GM18861 (cell line): ENCODE measurements around the gene LYST.
"Not testable (repeated sequence)": the region's sequence is repeated elsewhere in the genome, so short reads cannot be mapped to it uniquely, and the experiment has no call there.

ENCODE experiments used
- ATAC-seq: cut with Tn5 transposase; IDR thresholded peaks from one replicate; pipeline ENCODE4 v1.9.1; 2021; ENCODE audit not compliant: unreplicated experiment

Gene LYST, protein sequence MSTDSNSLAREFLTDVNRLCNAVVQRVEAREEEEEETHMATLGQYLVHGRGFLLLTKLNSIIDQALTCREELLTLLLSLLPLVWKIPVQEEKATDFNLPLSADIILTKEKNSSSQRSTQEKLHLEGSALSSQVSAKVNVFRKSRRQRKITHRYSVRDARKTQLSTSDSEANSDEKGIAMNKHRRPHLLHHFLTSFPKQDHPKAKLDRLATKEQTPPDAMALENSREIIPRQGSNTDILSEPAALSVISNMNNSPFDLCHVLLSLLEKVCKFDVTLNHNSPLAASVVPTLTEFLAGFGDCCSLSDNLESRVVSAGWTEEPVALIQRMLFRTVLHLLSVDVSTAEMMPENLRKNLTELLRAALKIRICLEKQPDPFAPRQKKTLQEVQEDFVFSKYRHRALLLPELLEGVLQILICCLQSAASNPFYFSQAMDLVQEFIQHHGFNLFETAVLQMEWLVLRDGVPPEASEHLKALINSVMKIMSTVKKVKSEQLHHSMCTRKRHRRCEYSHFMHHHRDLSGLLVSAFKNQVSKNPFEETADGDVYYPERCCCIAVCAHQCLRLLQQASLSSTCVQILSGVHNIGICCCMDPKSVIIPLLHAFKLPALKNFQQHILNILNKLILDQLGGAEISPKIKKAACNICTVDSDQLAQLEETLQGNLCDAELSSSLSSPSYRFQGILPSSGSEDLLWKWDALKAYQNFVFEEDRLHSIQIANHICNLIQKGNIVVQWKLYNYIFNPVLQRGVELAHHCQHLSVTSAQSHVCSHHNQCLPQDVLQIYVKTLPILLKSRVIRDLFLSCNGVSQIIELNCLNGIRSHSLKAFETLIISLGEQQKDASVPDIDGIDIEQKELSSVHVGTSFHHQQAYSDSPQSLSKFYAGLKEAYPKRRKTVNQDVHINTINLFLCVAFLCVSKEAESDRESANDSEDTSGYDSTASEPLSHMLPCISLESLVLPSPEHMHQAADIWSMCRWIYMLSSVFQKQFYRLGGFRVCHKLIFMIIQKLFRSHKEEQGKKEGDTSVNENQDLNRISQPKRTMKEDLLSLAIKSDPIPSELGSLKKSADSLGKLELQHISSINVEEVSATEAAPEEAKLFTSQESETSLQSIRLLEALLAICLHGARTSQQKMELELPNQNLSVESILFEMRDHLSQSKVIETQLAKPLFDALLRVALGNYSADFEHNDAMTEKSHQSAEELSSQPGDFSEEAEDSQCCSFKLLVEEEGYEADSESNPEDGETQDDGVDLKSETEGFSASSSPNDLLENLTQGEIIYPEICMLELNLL (N-terminal part only)

DNA sequence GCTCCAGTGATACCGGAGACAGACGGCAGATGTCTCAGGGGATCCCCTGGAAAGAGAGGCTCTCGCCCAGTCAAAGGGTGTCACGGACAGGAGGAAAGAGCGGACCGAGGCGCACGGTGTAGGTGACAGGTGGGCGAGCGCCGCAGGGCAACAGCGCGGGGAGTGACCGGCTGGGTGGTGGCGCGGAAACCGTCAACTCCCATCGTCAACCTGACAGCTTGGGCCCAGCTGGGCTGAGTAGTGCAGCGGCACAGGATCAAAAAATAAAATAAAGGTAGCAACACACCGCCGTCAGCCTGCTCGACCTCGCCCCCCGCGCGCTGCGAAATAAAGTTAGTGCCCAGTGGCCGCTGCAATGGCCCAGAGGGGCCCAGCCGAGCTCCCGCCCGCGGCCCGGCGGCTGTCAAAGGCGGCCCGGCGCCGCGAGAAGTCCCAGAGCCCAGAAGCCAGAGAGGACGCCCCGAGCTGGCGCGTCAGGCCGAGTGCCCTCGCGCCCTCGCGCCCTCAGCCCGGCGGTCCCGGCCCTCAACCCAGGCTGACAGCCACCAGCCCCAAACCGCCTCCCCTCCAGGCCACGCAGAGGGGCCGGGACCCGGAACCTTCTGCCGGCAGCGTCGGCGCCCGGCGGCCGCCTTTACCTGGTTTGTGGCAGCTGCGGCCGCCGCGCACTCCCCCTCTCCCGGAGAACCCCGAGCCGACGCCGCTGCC is at the start of gene LYST:
Gene LYST, minus strand, starts transcription at position 702 of the 708 bp plus-strand sequence. CDS start 36,489 bp downstream, outside the sequence.
- ATAC-seq = peak; percentile 42

DNA sequence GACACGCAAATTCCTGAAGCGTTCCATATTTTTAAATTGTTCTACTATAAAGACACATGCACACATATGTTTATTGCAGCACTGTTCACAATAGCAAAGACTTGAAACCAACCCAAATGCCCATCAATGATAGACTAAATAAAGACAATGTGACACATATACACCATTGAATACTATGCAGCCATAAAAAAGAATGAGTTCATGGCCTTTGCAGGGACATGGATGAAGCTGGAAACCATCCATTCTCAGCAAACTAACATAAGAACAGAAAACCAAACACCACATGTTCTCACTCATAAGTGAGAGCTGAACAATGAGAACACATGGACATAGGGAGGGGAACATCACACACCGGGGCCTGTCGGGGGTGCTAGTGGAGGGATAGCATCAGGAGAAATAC is 48.8 kb upstream of the LYST start:
- not testable (repeated sequence) for ATAC-seq

DNA sequence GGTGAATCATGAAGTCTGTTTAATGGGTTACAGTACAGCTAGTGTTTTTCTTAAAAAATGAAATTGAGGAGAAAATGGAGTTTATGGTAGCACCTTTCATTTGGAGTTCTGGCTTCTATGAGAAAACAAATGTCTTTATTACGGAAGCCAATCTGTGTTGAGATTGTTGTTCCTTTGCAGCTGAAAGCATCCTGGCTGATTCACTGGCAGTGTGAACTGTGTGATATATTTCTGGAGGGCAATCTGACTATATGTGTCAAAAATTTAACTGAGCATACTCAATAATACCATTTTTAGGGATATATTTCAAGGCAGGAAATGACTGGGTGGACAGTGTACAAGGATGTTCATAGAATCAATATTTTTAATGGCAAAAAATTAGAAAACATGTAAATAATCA is 46.6 kb upstream of the LYST start:
- ATAC-seq = no peak

DNA sequence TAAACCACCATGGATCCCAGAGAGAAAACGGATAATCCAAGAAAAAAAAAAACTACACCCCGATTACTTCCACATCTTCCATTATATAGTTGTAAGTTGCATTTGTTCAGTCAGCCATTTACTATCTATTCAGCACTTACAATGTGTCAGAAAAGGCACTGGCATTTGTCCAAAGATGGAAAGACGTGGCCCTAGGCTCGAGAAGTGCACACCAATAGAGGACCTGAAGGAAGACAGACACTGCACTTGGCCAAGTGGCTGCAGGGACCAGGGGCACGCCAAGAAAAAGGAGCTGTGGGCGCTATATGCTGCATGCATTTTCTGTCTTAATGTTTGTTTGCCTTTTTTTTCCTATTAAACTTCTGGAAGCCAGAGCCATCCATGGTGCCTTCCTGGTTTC is 45.2 kb upstream of the LYST start:
- no peak for ATAC-seq

DNA sequence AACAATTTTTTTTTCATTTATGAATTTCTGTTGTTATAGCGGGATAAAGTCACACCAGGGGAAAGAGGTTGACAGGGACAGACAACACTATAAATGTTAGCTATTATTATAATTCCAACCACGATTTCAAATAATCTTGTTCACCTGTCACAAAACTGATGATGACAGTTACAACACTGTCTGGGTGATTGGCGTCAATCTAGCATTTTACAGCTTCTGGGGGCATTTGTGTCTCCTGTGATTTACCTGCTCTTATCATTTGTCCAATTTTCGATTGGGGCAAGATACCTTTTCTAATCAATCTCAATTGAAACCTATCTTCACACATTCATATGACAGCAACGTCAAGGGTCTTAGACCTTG is 44.6 kb upstream of the LYST start:
- ATAC-seq = no peak

DNA sequence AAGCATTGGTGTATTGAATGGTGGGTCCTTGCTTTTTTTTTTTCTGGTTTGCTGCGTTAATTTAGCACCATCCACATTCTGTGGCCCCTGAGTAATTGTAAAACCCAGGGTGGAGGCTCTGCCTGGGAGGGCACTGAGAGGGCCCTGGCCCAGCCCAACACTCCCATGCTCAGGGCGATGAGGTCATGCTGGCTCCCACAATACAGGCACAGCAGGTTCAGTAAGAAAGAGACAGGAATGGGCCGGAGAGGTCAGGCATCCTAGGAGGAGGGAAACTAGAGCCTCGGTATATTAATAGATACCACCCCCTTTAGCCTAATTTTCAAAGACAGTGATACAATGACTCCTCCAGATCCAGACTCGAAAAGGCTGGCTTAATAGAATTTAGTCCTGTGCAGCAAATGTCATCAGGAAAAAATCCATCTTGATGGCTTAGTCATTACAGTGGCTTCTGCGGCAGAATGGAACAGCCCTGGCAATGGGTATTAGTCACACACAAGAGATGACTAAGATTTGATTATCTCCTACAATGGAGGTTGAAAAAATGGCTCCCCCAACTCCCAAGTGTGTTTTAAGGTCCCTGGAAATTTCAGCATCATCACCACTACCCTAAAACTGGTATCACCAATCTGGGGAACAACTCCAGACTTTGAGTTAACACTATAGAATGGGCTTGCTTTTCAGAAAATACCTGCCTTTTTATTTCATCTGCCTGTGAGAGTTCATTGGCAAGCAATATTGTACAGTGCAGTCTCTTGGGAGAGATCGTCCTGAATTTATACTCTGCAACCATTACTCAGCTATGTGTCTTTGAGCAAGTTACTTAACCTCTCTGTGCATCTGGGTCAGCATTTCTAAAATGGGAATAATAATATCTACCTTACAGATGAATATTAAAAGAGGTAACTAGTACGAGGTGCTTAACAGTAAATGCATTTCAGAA is 43.9 kb upstream of the LYST start:
- no peak for ATAC-seq

DNA sequence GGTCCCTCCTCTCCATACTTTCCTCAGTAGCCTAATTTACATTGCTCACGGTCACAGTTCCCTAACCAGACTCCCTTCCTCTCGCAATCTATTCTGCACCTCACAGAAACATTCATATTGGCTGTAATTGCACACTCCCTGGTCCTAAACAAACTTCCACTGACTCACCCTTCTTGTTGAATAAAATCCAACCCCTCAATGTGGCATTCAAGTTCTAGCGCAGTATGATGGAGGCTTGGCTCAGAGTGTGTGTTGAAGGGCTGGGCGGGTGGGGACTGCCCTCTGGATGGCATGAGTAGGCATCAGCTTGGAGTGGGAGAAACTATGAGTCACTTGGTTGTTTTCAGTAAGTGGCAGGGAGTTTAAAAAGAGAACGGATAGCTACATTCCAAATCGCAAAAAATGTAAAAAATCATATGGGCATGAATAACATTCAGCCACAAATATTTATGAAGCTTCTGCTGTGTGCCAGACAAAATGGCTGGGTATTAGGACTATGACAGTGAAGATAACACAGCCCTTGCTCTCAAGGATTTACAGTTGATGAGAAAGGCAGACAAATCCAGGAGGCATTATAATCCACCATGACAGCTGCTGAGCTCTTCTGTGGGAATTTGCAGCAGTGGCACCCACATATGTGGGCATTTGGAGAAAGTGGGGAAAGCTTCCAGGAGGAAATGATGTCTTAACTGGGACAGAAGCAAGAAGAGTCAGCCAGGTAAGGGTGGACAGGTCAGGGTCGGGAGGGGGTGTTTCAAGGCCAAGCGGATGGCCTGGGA is 42.2 kb upstream of the LYST start:
- ATAC-seq = no peak

DNA sequence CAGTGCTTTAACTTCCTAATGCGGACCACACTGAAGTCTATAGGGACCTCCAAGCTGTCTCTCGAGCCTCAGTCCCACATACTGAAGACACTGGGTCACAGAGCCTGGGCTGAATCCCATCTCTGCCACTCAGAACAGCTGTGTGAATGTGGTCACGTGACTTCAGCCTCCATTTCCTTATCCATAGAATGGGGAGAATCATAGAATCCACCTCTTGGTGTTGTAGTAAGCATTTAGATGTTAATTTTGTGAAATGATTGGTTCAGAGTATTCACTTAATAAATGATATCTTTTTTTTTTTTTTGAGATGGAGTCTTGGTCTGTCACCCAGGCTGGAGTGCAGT is 41.2 kb upstream of the LYST start:
- ATAC-seq = no peak

DNA sequence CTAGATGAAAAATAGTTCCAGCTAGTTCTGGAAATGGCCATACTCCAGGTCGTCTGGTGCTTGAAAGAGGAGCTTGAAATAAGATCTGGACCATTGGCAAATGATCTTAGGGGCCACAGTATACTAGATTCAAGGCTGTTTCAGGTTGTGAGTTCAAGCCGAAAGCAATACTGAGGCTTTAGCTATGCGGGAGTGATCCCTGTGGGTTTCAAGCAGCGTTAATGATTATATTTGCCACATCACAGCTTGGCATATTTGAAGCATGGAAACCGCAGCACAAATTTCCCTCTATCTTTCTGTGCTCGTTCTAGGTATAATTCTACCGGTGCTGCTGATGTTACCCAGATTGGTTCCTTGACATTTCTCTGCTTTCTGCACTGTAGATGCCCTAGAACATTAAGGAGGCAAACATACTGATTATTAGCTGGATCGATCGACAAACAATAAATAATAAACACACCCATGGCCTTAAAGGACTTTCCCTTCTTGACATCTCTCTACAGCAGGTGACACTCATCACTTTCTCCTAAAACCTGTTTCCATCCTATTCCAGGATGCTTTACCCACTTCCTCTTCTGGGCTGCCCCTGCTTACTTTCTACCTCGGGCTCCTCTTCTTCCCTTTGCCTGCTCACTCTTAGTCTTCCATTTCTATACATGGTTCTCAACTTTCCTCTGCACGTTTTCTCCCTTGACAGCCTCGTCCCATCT is 40.6 kb upstream of the LYST start:
- ATAC-seq = no peak

DNA sequence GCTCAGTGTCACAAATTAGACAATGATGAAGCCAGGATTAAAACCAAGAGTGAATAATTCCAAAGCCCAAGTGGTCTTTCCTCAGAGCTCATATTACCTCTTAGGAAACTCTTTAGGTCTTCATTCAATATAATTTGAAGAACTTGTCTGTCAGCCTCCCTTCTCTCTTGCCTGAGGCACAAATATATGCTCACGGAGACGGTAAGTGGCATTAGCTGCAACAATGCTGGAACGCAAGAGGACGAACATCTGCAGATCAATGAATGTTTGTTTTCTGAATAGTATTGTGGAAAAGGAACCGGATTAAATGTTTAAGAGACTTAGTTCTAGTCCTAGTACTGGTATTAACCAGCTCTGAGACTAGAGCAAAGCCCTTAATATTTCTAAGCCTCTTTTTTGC is 39.7 kb upstream of the LYST start:
- no peak for ATAC-seq

DNA sequence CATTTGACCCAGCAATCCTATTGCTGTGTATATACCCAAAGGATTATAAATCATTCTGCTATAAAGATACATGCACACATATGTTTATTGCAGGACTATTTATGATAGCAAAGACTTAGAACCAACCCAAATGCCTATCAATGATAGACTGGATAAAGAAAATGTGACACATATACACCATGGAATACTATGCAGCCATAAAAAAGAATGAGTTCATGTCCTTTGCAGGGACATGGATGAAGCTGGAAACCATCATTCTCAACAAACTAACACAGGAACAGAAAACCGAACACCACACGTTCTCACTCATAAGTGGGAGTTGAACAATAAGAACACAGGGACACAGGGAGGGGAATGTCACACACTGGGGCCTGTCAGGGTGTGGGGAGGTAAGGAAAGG is 37.1 kb upstream of the LYST start:
- not testable (repeated sequence) for ATAC-seq

DNA sequence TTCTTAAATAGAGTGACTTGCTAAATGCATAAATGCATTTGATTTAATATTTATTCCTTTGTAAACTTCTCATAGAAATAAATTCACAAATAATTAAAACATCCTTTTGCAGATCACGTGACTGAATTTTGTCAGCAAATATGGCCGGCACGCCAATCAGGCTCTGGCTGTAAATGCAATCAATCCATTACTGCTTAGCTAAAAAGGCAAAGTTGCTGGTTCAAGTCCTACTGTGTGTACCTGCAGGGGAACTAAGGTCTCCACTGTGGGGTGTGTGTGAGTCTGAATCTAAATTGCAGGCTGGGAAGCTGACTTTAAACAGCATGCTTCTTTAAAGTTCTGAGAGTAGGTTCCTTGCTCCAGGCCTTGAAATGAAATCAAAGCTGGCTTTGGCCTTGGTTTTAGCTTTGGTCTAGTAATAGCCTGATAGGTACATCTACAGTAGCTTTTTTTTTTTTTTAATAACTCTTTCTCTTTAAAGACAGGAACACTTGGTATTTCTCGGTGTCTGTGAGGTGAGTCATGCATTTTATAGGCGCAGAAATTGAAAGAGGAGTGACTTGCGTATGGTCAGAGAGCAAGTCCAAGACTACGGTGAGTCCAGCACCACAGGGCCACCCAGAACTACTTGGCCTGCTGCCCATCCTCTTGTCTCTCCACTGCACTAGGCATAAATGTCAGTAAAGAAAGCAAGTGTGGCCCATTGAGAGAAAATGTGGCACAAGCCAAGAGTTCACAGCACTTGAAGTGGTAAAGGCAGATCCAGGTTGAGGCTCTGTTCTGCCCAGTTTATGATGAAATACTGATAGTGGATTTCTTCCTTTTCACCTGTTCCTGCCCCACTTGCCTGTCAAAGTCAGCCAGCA is 36.2 kb upstream of the LYST start:
- ATAC-seq = no peak

DNA sequence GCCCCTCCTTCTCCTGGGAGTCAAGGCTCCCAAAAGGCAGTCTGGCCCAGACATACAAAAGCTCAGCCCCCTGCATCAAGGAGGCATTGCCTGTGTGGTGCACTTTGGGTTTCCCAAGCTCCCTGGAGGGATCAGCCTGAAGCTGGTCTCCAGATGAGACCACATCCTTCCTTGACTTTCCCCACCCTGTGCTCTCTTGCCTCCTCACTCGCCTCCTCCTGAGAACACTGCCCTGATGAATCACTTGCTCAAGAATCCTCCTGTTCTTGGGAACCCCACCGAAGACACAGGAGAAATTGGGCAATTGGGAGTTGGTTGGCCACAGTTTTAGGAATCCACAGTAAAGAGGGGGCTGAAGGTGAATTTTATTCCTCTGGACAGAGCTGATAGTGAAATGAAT is 34.8 kb upstream of the LYST start:
- no peak for ATAC-seq

DNA sequence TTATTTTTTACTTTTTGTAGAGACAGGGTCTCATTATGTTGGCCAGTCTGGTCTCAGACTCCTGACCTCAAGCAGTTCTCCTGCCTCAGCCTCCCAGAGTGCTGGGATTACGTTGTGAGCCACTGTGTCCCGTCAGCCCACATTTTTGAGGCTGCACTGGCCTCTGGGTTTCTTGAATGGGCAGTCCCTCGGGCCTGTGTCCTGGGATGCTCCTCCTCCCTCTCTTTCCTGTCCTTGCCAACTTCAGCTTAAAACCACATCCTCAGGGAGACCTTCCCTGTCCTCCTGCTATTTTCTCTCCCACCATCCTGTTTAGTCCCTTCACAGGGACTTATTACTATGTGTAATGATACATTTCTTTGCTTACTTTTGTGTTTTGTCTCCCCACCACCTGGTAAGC is 31.4 kb upstream of the LYST start:
- ATAC-seq = no peak

DNA sequence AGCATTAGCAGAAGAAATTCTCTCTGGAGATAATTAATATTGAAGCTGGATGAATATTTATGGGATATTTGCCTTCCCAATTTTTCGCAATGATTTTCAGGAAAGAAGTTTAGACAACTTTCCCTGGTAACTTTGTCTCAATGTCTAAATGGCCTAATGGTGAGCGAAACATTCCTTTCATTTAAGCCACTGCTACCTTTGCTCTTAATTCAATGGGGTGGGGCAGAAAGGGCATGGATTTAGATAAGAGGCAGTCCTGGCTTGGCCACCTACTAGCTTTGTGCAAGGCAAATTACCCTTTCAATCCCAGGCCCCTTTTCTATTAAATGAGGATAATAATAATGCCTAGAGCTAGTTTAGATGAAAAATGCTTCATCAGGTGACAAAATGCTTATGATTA is 27.1 kb upstream of the LYST start:
- no peak for ATAC-seq

DNA sequence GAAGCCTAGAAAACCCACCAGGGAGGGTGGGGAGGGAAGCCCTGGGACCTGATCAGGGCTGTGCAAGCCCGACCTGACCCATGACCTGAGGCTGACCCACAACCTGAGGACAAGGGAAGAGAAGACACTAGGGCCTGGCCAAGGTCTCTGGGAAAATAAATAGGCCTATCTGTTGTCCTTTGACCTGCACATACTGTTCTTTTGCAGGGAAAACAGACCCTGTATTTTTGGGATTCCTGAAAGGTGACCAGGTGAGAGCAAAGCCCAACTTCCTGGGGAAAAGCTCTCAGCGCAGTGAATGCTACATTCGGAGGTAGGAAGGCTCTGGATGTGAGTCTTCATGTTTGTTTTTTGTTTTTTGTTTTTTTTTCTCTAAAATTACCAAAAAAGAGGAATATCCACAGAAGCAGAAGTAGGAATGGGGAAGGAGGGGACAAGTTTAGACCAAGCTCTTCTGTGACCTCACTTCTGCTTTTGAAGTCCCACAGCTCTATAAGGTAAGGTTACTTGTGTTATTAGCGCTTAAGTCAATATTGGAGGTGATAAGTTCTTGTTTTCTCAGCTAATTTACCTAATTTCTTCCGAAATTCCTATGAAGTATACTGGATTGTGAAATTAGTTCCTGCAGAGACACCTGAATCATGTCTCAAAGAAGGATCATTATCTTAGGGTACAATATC is 26.2 kb upstream of the LYST start:
- no peak for ATAC-seq

DNA sequence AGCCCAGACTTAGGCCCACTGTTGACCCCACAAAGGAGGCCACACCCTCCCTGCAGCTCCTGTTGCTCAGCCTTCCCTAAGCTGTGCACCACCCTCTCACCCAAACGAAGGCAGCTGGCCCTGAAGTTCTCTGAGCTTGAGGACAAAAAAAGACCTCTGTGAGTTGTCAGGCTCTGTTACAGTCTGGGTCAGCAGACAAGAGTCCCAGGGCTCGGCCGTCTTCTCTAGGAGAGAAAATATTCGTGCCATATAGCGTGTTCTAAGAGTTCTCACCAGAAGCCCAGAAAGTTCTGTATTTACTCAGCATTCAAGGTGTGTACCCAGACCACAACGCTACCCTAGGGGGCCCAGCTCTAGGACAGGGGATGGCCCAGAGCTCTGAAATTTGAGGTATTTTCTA is 25.5 kb upstream of the LYST start:
- ATAC-seq = no peak
